C4-2B (cell line): ENCODE measurements around the gene DNAH1.

Source experiments
- H3K27ac ChIP-seq: fragments of 450-650 bp; 2 replicates; pipeline ENCODE4 v1.5.1; 2017
- CTCF ChIP-seq: fragments of 450-650 bp; conservative IDR thresholded peaks from 2 replicates; pipeline ENCODE4 v1.5.1; 2017; ENCODE audit warnings: mild to moderate bottlenecking
- ZFX ChIP-seq: fragments of 450-650 bp; IDR thresholded peaks from 2 replicates; pipeline ENCODE4 v1.6.1; 2017

The DNAH1 gene

GRCh38 chr3:52357151-52358080 lies 41.3 kb downstream of the DNAH1 start:
- H3K27ac ChIP-seq = no peak overlapping the region
- TF ChIP-seq CTCF (no peak), ZFX (no peak)

DNA sequence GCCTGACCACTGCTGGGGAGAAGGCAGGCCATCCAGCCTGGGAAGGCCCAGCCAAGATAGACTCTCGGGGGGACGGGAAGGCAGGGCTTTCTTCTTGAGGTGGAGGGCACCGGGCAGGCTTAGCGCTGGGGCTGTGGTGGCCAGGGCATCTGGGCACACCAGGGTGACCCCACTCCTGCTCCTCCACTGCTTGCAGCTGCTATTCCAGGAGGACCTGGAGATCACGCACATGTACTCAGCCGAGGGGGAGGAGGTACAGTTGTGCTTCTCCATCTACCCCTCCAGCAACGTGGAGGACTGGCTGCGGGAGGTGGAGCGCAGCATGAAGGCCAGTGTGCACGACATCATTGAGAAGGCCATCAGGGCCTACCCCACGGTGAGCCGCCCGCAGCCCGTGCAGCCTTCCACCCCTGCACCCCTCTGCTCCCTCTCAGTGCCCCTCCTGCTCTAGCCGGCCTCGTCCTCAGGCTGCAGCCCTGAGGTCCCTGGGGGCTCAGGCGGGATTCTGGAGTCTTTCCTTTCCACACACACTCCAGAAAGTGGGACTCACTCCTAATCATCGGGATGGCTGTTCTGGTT lies 42.3 kb downstream of the DNAH1 start:
- TF ChIP-seq CTCF (no peak), ZFX (no peak)
- no peak overlapping the region for H3K27ac ChIP-seq

DNA sequence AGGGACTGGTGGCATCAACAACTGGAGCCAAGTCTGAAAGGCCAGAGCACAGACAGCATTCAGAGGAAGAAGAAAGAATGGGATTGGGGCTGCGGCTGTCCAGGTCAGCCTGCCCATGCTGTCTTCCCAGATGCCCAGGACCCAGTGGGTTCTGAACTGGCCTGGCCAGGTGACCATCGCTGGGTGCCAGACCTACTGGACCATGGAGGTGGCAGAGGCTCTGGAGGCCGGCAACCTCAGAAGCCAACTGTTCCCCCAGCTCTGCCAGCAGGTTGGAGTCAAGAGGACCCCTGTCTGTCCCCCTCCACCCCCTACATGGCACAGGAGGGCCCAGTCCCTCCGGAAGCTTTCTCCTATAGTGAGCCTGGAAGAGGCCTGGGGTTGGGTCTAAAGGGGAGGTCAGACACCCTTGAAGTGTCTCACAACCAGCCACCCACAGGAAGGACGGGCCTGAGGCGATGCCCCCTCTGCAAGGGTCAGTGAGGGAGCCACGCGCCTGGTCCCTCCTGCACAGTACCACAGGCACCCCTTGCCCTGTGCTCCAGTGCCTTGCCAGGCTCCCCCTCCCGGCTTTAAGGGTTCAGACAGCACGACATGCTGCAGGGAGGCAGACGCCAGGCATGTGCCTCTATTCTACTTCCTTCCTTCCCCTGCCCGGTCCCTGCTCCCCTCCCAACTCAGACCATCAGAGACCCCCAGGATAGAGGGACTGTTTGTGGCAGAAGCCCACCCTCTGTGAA lies 43.2 kb downstream of the DNAH1 start:
- TF ChIP-seq ZFX (no peak), CTCF (no peak)
- no peak overlapping the region for H3K27ac ChIP-seq

DNA sequence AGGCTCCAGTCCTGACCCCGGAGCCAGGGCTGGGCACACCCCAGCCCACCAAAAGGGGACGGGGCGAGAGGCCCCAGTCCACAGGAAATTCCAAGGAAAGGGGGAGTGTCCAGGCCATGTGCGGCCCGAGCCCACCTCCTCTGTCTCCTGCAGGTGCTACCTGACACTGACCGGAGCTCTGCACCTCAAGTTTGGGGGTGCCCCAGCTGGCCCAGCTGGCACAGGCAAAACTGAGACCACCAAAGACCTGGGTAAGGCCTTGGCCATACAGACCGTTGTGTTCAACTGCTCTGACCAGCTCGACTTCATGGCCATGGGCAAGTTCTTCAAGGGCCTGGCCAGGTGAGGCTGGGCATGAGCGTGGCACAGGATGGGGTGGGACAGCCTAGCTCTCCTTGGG lies 44.9 kb downstream of the DNAH1 start:
- TF ChIP-seq CTCF (no peak), ZFX (no peak)
- no peak overlapping the region for H3K27ac ChIP-seq

GRCh38 chr3:52361454-52361853 lies 45.3 kb downstream of the DNAH1 start:
- TF ChIP-seq CTCF (no peak), ZFX (no peak)
- no peak overlapping the region for H3K27ac ChIP-seq

DNA sequence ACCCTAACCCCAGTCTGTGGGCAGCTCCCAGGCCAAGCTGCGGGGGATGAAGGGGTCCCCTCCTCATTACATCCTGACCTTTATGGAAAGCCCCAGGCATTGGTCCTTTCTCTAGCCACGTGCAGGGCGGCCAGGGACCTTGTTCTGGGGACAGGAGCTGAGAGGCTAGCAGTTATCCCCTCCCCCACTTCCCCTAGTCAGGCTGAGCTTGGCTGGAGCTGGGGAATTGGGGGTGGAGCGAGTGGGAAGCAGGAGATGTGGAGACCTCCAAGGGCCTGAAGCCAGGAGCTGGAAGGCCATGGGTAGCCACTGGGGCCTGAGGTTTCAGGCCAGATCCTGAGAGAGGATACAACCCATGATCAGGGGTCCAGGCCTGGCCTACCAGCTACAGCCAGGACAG lies 45.8 kb downstream of the DNAH1 start:
- no peak overlapping the region for H3K27ac ChIP-seq
- TF ChIP-seq CTCF (no peak), ZFX (no peak)
